DMS79 (cell line): Measurements from ENCODE around the gene HSPB6.

Source experiments
- DNase-seq: peaks from one replicate; lab custom pipeline; 2025; lab: John Stamatoyannopoulos, UW

Gene HSPB6

GRCh38 chr19:35767288-35768081 is 10.7 kb upstream of the HSPB6 start:
- DNase-seq: no peak

- DNase-seq: no peak
Observed at GRCh38 chr19:35766571-35767104, 9.8 kb upstream of the HSPB6 start.

GRCh38 chr19:35764432-35765315 is 7.8 kb upstream of the HSPB6 start:
- DNase-seq: no peak

GRCh38 chr19:35760711-35761349 is 4.0 kb upstream of the HSPB6 start:
- no peak for DNase-seq

GRCh38 chr19:35759697-35760096 is 2.9 kb upstream of the HSPB6 start:
- DNase-seq: no peak

- peak; percentile 99 for DNase-seq
Observed at GRCh38 chr19:35757749-35758608, 1.1 kb upstream of the HSPB6 start, which contains the start of gene PROSER3. Gene PROSER3, plus strand, starts transcription at chr19:35758176. Its CDS starts 40 bp downstream, at chr19:35758216.

GRCh38 chr19:35757231-35757748 is 461 bp upstream of the HSPB6 start:
- no peak for DNase-seq

- DNase-seq: no peak
Observed at GRCh38 chr19:35755550-35756376, 1.1 kb downstream of the HSPB6 start.

GRCh38 chr19:35755131-35755549 is 1.7 kb downstream of the HSPB6 start:
- no peak for DNase-seq

GRCh38 chr19:35754370-35755130 is 2.3 kb downstream of the HSPB6 start:
- DNase-seq: no peak

GRCh38 chr19:35753634-35754369 is 3.0 kb downstream of the HSPB6 start:
- no peak for DNase-seq

GRCh38 chr19:35752746-35753350 is 4.0 kb downstream of the HSPB6 start:
- DNase-seq: no peak

GRCh38 chr19:35751839-35752745 is 4.7 kb downstream of the HSPB6 start:
- DNase-seq: no peak

GRCh38 chr19:35750167-35750566 is 6.7 kb downstream of the HSPB6 start:
- no peak for DNase-seq

GRCh38 chr19:35748106-35749020 is 8.5 kb downstream of the HSPB6 start, which contains the start of gene LIN37:
Gene LIN37, plus strand, starts transcription at chr19:35748576. Its CDS starts 149 bp downstream, at chr19:35748725.
- DNase-seq: peak; percentile 98

- DNase-seq: no peak
Observed at GRCh38 chr19:35746531-35746930, 10.3 kb downstream of the HSPB6 start.
